ENCODE measurements around the gene PARD6G. TPM values are rescaled to one million over a fixed set of nuclear protein-coding genes. Genes with fewer than 3 reads are reported as not detected.
A peak's percentile ranks its signal among the peaks of the same experiment; 100 is the strongest.
"Not testable (repeated sequence)": the region's sequence is repeated elsewhere in the genome, so short reads cannot be mapped to it uniquely, and the experiment has no call there.

Gene PARD6G
- total RNA-seq, 2 donors from 2014 or later: 0.58 TPM; not detected in 1

DNA sequence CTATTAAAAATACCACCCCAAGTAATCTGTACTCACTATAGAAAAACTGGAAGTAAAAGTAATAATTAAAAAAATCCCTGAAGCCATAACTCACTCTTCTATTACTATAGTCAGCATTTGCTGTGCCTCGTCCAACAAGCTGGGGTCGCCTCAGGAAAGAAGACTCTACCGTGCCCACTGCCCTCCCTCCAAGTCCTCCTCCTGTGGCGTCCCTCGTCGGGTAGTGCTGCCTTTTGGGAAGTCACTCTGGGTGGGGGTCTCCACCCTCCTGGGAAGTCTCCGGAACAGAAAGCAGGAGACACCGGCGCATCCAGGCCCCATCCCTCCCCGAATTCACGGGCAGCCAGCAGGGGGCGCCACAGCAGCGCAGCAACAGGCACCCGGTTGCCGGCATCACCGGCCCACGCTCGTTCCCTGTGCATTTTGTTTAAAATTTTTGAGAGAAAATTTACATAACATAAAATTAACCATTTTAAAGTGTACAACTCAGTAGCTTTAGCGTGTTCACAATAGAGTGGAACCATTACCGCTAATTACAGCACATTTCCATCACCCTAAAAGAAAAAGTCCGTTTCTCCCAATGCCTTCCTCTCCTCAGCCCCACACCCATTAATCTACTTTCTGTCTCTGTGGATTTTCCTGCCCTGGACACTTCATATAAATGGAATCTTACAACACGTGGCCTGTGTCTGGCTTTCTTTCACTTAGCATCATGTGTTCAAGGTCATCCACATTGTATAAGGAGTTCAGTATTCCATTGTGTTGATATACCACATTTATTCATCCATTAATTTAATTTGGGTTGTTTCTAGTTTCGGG lies 76.1 kb downstream of the PARD6G start:
- ATAC-seq (peak in 1 of 2 donors; percentile 50), DNase-seq (ENCODE audit: low spot score in 2 of 2) (peak in 1 of 2 donors; percentile 81)
- Mint-ChIP-seq H3K27ac (no peak overlapping the region), H3K36me3 (no peaks in the 10 kb centered on the region), H3K9me3 (no peaks in the 10 kb centered on the region)

DNA sequence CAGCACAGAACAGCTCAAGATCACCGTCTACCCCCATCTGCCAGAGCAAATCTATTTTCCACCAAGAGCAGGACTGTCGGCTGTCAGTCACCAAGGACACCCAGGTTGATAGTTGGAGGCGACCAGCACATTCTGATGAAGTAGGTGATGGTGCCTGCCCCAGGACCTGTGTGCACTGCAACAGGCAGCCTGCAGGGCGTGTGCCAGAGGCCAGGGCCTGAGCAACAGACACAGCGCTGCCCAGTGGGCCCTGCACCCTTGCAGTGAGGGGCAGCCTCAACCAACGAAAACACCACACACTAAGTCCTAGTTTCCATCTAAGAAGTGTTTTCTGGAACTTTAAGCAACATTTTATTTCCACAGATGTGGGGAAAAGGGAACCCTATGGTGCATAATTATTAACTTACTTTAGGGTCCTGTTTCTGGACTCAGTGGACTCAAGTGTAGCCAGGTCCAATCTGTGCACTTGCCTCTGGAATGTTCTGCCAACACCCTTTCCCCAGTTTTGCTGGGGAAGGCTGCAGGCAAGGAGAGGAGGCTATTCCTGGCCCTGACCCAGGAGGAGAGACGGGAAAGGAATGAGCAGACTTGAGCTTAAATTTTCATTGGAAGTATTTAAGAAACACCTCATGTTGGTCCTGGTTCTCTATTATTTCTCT lies 76.8 kb downstream of the PARD6G start:
- peak in 1 of 2 donors; percentile 43 for ATAC-seq
- Mint-ChIP-seq H3K9me3 (no peaks in the 10 kb centered on the region), H3K27ac (no peak overlapping the region), H3K36me3 (no peaks in the 10 kb centered on the region)
- DNase-seq (ENCODE audit: low spot score in 2 of 2): no peak

- DNase-seq (ENCODE audit: low spot score in 2 of 2) (no peak), ATAC-seq (no peak)
- peaks cover 2 to 3% of the 10 kb centered on the region in 2 donors for H3K36me3 Mint-ChIP-seq
- peaks cover 3 to 4% of the 10 kb centered on the region in 2 donors for H3K9me3 Mint-ChIP-seq
- no peak overlapping the region for H3K27ac Mint-ChIP-seq
Measured at GRCh38 chr18:80169607-80170006, 77.7 kb downstream of the PARD6G start.

DNA sequence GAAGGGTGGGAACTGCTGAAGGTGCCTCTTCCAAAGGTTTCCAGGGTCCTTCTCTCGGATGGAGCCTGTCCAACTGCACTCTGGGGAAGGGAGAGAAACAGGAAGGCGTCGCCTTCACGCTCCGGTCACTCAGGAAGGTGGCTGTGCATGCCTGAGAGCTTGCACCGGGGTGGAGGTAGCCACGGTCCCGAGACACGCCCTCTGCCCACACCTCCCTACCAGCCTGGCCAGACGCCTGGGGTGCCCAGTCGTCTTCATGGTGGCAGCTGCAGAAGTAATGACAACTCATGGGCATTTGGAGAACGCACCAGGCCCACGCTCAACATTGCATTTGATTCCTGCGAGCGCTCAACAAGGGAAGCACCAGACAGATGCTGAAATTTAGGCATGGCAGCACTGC lies 78.3 kb downstream of the PARD6G start:
- Mint-ChIP-seq H3K27ac (no peak overlapping the region), H3K9me3 (peaks cover 7 to 8% of the 10 kb centered on the region in 2 donors), H3K36me3 (peaks cover 8 to 9% of the 10 kb centered on the region in 2 donors)
- ATAC-seq (no peak), DNase-seq (ENCODE audit: low spot score in 2 of 2) (no peak)

GRCh38 chr18:80168346-80168745 lies 79.0 kb downstream of the PARD6G start:
- peaks cover 8 to 9% of the 10 kb centered on the region in 2 donors for H3K36me3 Mint-ChIP-seq
- ATAC-seq (no peak), DNase-seq (ENCODE audit: low spot score in 2 of 2) (no peak)
- H3K9me3 Mint-ChIP-seq: peaks cover 7 to 8% of the 10 kb centered on the region in 2 donors
- H3K27ac Mint-ChIP-seq: no peak overlapping the region

DNA sequence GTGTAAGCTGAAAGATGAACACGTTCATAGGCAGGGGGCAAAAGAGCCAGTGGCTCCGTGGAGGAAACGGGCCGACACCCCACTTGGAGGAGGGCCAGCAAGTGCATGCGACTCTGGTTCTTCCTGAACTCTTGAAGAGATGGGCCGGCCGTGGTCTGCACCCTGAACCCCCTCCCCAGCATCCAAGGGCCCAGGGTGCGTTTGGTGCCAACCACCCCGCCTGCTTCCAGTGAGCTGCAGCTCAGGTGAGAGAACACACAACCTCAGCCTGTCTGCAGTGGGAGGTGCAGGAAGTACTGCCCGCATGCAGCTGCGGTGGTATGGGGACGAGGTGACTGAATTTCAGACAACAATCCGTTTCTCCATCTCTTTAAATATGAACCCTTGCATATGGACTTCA lies 79.4 kb downstream of the PARD6G start:
- ATAC-seq (peak in 1 of 2 donors; percentile 26), DNase-seq (ENCODE audit: low spot score in 2 of 2) (no peak)
- H3K27ac Mint-ChIP-seq: no peak overlapping the region
- H3K9me3 Mint-ChIP-seq: peaks cover 7 to 8% of the 10 kb centered on the region in 2 donors
- H3K36me3 Mint-ChIP-seq: peaks cover 8 to 9% of the 10 kb centered on the region in 2 donors

DNA sequence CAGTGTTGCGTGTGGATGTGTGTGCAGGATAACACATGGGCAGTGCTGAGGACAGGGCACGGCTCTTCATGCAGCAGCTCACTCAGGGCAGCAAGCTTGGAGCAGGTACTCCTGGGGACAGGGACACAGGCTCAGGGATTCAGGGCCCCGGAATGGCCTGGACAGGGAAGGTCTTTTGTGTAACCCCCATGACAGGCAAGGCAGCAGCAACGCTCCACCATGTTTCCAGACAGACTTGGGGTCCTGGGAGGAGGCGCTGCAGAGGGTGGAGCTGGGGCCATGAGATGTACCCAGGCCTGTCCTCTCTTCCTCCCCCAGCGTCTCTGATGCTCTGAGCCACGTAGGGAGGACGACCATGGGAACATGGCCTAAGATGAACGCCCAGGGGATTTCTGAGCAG lies 80.0 kb downstream of the PARD6G start:
- Mint-ChIP-seq H3K36me3 (peaks cover 8 to 9% of the 10 kb centered on the region in 2 donors), H3K9me3 (peaks cover 7 to 8% of the 10 kb centered on the region in 2 donors), H3K27ac (no peak overlapping the region)
- DNase-seq (ENCODE audit: low spot score in 2 of 2): no peak
- ATAC-seq: no peak

DNA sequence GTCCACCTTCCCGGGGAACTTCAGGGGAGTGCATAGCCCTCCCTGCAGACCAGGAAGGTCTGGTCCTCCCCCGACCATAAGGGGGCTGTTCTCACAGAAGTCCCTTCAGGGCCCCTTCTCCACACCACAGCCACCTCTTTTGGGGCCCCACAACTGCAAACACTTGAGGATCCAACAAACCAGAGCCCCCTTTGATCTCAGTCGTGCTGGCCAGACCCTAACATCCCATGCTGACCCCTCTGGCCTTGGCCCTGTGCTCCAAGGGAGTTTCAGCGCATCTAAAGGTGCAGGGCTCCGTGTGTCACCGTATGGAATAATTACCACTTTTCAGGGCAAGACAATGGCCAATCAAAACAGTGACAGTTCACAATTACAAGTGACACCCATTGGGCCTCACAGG lies 80.6 kb downstream of the PARD6G start:
- DNase-seq (ENCODE audit: low spot score in 2 of 2) (no peak), ATAC-seq (no peak)
- Mint-ChIP-seq H3K36me3 (peaks cover 8 to 9% of the 10 kb centered on the region in 2 donors), H3K9me3 (peaks cover 7 to 8% of the 10 kb centered on the region in 2 donors), H3K27ac (no peak overlapping the region)

GRCh38 chr18:80166240-80166639 lies 81.1 kb downstream of the PARD6G start:
- H3K36me3 Mint-ChIP-seq: peaks cover 8 to 9% of the 10 kb centered on the region in 2 donors
- ATAC-seq: no peak
- H3K27ac Mint-ChIP-seq: peak overlapping the region in 1 of 2 donors; percentile 50
- DNase-seq (ENCODE audit: low spot score in 2 of 2): no peak
- peaks cover 7 to 8% of the 10 kb centered on the region in 2 donors for H3K9me3 Mint-ChIP-seq

- DNase-seq (ENCODE audit: low spot score in 2 of 2); H3K9me3 Mint-ChIP-seq; H3K27ac Mint-ChIP-seq; ATAC-seq; H3K36me3 Mint-ChIP-seq: not testable (repeated sequence)
Measured at GRCh38 chr18:80164727-80165355, 82.5 kb downstream of the PARD6G start.

DNA sequence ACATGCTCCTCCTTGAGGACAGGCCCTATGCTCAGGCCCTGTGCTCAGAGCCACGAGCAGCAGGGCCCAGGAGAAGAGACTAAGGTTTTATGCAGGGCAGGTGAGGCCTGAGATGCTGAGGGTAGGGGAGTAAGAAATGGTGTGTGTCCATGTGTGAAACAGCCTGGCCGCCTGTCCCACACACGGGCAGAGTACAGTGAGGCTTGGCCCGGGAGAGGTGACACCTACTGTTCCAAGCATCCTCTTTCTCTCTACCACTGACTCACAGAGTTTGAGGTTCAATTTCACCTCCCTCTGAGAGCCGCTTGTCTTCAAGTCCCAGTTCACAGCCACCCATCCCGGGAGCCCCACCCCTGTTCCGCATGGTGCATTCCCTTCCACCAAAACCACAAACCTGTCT lies 84.1 kb downstream of the PARD6G start:
- ATAC-seq (no peak), DNase-seq (ENCODE audit: low spot score in 2 of 2) (no peak)
- Mint-ChIP-seq H3K36me3 (peaks cover 8 to 9% of the 10 kb centered on the region in 2 donors), H3K9me3 (peaks cover 7 to 8% of the 10 kb centered on the region in 2 donors), H3K27ac (no peak overlapping the region)

DNA sequence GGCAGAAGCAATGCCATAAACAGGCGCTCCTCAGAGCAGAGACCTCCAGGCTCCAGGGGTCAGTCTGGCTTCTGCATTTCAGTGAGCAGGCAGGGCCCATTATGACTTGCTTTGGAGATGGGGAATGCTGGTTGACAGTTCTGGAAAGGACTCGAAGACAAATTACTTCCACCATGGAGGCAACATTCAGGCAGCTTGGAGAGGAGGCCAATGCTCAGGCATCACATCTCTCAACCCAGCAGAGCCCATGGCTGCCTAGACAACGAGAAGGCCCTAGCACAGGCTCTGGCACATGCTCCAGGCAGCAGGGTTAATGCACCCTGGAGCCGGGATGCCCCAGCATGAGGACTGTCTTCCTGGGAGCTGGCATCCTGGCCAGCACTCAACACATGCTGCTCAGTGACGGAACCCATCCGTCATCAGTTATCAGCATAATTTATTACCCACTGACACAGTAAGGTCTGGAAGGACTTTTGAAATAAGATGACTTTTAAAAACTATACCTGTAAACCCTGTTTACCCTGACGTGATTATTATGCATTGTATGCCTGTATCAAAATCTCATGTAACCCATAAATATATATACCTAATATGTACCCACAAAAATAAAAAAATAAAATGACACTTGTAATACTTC lies 85.4 kb downstream of the PARD6G start:
- Mint-ChIP-seq H3K36me3 (peaks cover 8 to 9% of the 10 kb centered on the region in 2 donors), H3K27ac (no peak overlapping the region), H3K9me3 (peaks cover 7 to 8% of the 10 kb centered on the region in 2 donors)
- no peak for DNase-seq (ENCODE audit: low spot score in 2 of 2)
- ATAC-seq: no peak

- DNase-seq (ENCODE audit: low spot score in 2 of 2) (no peak), ATAC-seq (peak; percentile 62 to 86)
- Mint-ChIP-seq H3K36me3 (peaks cover 8 to 9% of the 10 kb centered on the region in 2 donors), H3K27ac (peak overlapping the region in 1 of 2 donors; percentile 14), H3K9me3 (peaks cover 7 to 8% of the 10 kb centered on the region in 2 donors)
Measured at GRCh38 chr18:80159713-80160636, 87.3 kb downstream of the PARD6G start.

GRCh38 chr18:80158365-80158764 lies 88.9 kb downstream of the PARD6G start:
- no peaks in the 10 kb centered on the region for H3K9me3 Mint-ChIP-seq
- ATAC-seq (no peak), DNase-seq (ENCODE audit: low spot score in 2 of 2) (no peak)
- no peak overlapping the region for H3K27ac Mint-ChIP-seq
- H3K36me3 Mint-ChIP-seq: no peaks in the 10 kb centered on the region

DNA sequence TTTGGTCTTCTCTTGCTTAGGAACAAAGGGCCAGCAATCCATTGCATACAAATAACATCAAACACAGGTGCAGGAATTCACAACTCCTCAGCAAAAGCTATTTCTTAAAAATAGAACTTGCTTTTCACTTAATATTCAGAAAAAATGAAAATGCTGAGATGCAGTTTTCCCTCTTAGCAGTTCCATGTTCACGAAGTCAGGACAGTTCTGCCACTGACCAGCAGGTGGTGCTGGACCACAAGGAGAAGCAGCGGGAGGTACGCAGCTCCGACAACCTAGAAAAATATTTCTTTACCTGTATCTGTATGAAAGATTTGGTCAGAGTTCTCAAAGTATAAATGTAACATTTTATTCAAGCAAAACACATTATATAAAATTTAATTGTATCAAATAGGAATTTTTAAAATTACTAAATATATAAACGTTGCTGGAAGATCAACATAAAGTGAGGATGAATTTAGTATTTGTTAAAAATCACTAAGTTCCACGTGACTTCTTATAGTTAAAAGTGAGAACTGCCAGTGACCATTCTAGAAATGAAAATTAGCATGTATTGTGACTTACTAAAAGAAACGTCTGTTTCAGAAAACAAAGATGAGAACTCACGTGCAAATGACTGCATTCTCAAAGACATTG lies 89.5 kb downstream of the PARD6G start:
- peak in 1 of 2 donors; percentile 79 for DNase-seq (ENCODE audit: low spot score in 2 of 2)
- ATAC-seq: peak in 1 of 2 donors; percentile 45
- Mint-ChIP-seq H3K27ac (no peak overlapping the region), H3K9me3 (no peaks in the 10 kb centered on the region), H3K36me3 (no peaks in the 10 kb centered on the region)
